EL (cell line): ENCODE measurements around the gene PRIMPOL.
A peak's percentile ranks its signal among the peaks of the same experiment; 100 is the strongest.
"Not testable (repeated sequence)": the region's sequence is repeated elsewhere in the genome, so short reads cannot be mapped to it uniquely, and the experiment has no call there.

ENCODE experiments used
- DNase-seq: peaks from one replicate; pipeline ENCODE4 v3.0.0-alpha.2; 2016

The PRIMPOL gene

GRCh38 chr4:184641022-184641421 lies 8.5 kb upstream of the PRIMPOL start:
- no peak for DNase-seq

DNA sequence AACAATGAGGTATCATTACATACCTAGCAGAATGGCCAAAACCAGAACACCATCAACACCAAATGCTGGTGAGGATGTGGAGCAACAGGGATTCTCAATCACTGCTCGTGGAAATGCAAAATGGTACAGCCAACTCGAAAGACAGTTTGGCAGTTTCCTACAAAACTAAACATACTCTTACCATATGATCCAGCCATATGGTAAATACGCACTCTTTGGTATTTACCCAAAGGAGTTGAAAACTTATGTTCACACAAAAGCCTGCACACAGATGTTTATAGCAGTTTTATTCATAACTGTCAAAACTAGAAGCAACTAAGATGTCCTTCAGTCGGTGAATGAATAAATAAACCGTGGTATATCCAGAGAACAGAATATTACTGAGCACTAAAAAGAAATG lies 8.1 kb upstream of the PRIMPOL start:
- DNase-seq, result no peak

DNA sequence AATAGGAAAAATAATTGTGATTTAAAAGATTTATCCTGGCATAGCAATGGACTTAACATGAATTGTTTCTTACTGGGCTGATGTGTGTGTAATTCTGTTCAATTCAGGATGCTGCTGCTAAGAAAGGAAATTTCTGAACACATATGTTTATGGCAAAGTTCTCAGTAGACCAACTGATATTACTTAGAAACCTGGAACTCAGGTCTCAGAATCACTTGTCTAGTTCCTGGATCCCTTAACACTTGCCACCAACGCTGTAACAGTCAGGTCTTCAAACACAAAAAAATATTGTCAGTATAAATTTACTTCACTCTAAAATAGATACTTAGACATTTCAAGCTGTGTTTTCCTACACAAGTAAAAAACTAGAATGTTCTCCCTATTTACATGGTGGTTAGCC lies 5.8 kb upstream of the PRIMPOL start:
- no peak for DNase-seq

DNA sequence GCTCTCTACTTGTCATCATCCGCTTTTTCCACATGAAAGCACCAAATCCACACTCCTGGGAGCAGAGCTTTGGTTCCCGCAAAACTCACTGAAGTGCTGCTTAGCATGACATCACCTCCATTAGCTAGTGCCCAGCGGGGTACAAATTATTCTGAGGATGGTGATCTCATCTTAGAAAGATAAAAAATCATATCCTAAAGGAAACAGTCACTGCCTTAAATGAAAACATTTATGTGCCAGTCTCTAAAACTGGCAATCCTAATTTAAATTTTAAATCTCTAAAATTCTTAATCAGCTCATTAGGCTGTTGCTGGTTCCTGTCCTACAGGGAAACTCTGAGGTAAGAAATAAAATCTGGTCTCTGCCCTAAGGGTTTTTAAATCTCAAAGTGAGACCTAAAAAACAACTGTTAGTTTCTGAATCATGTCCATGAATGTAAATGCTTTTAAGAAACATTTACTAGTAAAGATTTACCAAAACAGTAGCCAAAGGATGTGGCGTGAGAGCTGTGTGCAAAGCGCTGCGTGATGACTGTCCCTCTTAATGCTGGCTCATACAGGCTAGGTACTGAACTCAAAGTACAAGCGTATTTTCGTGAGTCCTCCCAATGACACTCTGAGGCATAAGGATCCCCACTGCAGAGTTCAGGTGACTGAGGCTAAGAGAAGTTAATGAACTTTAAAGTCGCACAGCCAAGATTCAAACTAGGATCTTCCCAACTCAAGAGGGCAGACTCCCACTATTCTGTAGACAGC lies 4.8 kb upstream of the PRIMPOL start:
- peak; percentile 62 for DNase-seq

- DNase-seq, result no peak
Observed at GRCh38 chr4:184645904-184646610, 3.5 kb upstream of the PRIMPOL start.

DNA sequence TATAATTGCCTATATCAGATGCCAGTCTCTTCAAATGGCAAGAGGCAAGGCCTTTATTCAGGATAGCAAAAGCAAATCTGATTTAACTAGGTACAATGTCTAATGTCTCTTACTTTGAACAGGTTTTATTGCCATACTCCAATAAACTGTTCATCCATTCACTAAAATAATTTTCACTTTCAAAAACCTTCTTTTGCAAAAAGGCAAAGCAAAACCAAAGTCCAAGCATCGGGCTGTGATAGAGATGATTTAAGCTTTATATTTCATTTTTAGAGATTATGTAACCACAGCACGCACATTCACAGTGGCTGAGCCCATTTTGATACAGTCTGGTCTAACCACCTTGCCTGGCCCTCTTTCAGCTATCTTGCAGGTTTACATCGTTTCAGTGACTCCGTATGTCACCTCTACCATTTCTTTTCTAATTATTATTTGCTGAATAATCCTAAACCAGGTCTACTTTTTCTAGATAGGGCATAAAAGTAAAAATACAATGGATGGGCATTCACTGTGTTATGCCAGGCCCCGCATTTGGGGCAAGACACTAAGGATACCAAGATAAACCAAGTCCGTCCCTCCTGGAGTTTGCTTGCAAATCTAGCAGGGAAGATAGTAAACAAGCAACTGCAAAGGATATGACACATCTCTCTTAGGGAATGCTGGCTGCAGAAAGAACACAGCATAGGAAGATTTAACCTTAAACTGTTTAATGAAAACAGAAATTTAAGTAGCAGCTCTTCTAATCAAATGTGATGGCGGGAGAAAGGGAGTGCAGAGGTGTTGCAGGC lies 2.1 kb upstream of the PRIMPOL start:
- DNase-seq, result peak; percentile 29

GRCh38 chr4:184648054-184648312 lies 1.6 kb upstream of the PRIMPOL start:
- DNase-seq, result peak; percentile 18

- DNase-seq, result peak; percentile 54
Observed at GRCh38 chr4:184648313-184649025, 1.1 kb upstream of the PRIMPOL start.

- peak; percentile 44 for DNase-seq
Observed at GRCh38 chr4:184649971-184650855, 675 bp downstream of the PRIMPOL start.

DNA sequence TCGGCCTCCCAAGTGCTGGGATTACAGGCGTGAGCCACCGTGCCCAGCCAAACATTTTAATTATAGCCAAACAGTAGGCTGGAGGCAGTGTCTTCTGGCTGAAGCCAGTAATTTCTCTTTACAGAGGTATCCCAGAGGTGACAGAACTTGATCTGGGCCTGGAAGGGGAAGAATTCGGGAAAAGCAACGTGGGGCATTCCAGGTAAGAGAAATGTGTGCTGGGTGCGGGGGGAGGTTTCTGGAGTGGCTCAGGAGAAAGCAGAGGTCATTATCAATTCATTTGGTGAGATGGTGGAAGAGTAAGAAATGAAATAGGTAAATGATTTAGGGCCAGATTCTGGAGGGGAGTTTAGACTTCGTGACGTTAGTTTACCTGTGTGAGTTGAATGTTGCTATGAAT lies 2.4 kb downstream of the PRIMPOL start:
- no peak for DNase-seq

GRCh38 chr4:184652681-184653080 lies 3.1 kb downstream of the PRIMPOL start:
- DNase-seq, result not testable (repeated sequence)

DNA sequence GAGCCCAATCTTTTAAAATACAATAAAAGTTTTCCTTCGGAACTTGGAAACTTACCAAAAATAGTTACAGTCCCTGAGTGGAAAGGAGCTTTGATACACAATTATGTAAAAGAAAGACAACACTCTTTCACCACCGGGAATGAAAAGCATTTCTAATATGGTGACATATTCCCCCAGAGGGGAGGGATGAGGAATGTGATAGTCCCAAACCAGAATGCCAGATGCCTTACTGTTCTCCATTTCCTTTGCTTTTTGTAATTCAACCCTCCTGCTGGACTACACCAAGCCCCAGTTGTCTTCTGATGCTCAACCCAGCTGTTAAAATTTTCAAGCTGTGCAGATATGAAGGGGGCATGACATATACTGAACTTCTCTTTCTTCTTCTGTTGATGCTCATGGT lies 4.1 kb downstream of the PRIMPOL start:
- DNase-seq, result peak; percentile 91

DNA sequence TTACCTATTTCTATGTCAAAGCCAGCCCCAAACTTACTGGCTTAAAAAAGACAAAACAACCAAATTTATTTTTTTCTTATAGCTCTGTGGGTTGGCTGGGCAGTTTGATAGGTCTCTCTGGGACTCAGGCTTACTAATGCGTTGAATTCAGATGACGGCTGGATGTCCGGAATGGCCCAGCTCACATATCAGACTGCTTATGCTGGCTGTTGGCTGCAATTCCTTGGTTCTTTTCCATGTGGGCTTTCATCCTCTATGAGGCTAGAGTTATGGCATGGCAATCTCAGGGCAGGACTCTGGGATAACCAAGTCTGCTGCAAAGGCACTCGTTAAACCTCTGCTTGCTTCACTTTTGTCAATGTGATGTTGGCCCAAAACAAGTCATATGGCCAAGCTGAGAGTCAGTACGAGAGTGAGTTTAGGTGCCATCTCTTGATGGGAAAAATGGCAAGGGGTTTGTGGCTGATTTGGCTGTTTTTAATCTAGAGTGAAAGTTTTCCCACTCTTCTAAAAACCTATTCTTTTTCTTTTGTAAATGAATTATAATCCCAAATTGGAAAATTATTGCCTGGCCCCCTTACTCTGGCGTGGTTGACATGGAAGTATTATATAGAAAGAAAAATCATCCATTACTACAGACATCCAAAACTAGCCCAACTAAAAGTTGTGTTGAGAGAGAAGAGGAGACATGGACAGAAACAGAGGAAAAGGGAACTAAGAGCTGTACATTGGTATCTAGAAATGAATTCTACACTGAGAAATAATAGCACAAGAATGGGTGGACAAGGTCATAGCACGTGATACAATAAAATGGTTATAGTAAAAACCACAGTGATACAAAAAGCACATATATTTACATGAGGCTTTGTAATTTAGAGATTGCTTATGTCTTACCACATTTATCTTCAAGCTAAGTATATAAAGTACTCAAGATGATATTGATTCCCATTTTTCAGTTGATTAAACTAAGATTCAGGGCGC lies 6.6 kb downstream of the PRIMPOL start:
- no peak for DNase-seq

GRCh38 chr4:184657144-184657543 lies 7.6 kb downstream of the PRIMPOL start:
- DNase-seq, result no peak

DNA sequence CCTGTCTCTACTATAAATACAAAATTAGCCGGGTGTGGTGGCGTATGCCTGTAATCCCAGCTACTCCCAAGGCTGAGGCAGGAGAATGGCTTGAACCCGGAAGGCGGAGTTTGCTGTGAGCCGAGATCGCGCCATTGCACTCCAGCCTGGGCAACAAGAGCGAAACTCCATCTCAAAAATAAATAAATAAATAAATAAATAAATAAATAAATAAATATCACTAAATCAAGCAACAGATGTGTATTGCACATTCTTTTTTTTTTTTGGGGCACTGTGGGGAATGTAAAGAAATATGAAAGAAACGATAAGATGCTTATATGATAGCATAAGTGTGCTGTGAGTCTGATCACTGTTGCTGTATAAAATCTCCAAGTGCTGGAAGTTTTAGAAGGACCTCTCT lies 8.3 kb downstream of the PRIMPOL start:
- not testable (repeated sequence) for DNase-seq

DNA sequence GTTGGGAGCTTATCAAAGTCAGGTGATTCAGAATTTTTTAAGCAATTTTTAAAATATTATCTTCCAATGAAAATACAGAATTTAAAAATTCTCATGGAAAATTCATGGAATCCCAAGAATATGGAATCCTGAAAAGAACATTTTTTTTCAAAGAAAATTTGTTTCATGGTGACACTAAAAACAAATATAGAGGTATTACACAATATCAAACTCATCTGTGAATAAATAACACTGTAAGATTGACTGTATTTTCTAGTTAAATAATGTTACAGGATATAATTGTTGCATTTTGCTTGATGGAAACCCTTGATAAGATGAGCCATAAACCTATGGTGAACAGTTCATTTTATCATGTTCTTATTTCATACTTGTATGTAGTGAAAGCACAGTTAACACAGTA lies 11.4 kb downstream of the PRIMPOL start:
- no peak for DNase-seq

DNA sequence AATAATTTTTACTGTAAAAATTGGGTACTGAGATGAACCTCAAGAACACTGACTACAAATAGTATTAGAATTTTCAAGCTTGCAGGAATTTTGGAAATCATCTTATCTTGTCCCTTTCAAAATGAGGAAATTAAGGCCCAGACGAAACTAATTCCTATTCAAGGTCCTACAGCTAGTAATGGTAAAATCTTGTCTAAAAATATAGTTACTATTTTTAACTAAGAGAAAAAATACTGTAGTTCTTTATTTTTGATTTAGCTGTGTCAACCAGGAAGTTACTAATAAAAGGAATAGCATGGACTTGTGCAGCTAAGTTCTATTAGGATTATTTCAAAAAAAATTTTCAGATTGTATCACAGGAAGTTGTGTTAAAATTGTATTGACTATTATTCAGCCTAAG lies 12.7 kb downstream of the PRIMPOL start:
- no peak for DNase-seq

DNA sequence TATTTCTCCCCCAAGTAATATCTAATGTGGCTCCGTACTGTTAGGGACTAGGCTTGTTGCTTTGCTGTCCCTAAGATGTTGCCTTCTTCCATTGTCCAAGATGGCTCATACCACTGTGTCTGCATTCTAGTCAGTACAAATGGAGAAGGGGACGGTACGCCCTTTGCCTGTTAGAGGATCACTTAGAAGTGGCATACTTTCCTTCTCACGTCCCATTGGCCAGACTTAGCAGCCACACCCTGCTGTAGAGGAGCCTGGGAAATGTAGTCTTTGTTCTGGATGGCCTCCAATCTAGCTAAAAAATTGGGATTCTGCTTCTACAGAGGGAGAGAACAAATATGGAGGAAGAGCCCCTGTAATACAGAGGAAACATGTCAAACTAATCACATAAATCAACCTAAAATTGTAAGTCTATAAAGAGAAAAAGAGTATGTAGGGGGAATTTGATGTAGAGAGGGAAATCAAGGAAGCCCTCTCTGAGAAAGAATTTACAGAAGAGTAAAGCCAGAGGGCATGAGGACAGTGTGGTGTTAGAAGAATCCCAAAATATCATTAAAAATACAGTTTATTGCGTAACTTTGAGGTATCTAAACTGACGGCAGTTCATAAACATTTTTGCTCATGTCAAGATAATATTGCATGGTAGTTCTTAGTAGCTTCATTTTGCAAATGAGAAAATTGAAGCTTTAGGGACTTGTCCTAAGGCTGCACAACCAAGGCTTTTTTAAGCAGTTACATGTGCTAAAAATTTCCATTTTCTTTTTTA lies 15.1 kb downstream of the PRIMPOL start:
- no peak for DNase-seq

- no peak for DNase-seq
Observed at GRCh38 chr4:184666670-184667069, 17.1 kb downstream of the PRIMPOL start.

- DNase-seq, result no peak
Observed at GRCh38 chr4:184668096-184668495, 18.6 kb downstream of the PRIMPOL start.
